Measurements from ENCODE around the gene ZBTB14. TPM values are rescaled to one million over a fixed set of nuclear protein-coding genes. Genes with fewer than 3 reads are reported as not detected.

The ZBTB14 gene
- polyA plus RNA-seq, result 10 to 100 TPM; 11.6 to 17.9 (median 14.3) TPM

- Mint-ChIP-seq H3K4me3 (peak within 1 kb of the TSS; percentile 94 to 98 (median 95)), H3K36me3 (peaks cover 13 to 17% (median 15%) of the 10 kb centered on the region in 3 donors), H3K9me3 (no peaks in the 10 kb centered on the region), H3K27ac (peak within 1 kb of the TSS; percentile 95 to 98 (median 97)), H3K4me1 (peaks cover 36 to 52% of the 10 kb centered on the region in 2 donors), H3K27me3 (ENCODE audit: low read depth in 3 of 3) (peaks cover 19 to 24% (median 20%) of the 10 kb centered on the region in 3 donors)
- DNase-seq, result peak; percentile 79 to 84 (median 83)
Observed at GRCh38 chr18:5295231-5295920, at the start of gene ZBTB14. TSS of gene ZBTB14 (minus strand) at chr18:5295726. CDS start at chr18:5293246, 2,480 bp downstream.

GRCh38 chr18:5339202-5339834 lies 43.8 kb upstream of the ZBTB14 start:
- Mint-ChIP-seq H3K27ac (no peak overlapping the region), H3K36me3 (peaks cover 0 to 13% (median 6%) of the 10 kb centered on the region in 3 donors), H3K27me3 (ENCODE audit: low read depth in 3 of 3) (peaks cover 0 to 6% (median 0%) of the 10 kb centered on the region in 3 donors), H3K4me3 (no peak overlapping the region), H3K9me3 (peaks cover 3 to 29% (median 6%) of the 10 kb centered on the region in 6 donors), H3K4me1 (no peaks in the 10 kb centered on the region)
- no peak for DNase-seq

GRCh38 chr18:5334456-5335075 lies 39.0 kb upstream of the ZBTB14 start:
- Mint-ChIP-seq H3K4me1 (no peaks in the 10 kb centered on the region), H3K9me3 (peaks cover 0 to 16% (median 4%) of the 10 kb centered on the region in 6 donors), H3K4me3 (no peak overlapping the region), H3K36me3 (peaks cover 0 to 4% (median 0%) of the 10 kb centered on the region in 3 donors), H3K27me3 (ENCODE audit: low read depth in 3 of 3) (peaks cover 0 to 2% (median 0%) of the 10 kb centered on the region in 3 donors), H3K27ac (no peak overlapping the region)
- no peak for DNase-seq

- H3K36me3 Mint-ChIP-seq, result peaks cover 44 to 53% (median 49%) of the 10 kb centered on the region in 3 donors
- peaks cover 0 to 5% (median 0%) of the 10 kb centered on the region in 6 donors for H3K9me3 Mint-ChIP-seq
- no peak overlapping the region for H3K27ac Mint-ChIP-seq
Observed at GRCh38 chr18:5318061-5318700, 22.7 kb upstream of the ZBTB14 start.

GRCh38 chr18:5317186-5317585 lies 21.7 kb upstream of the ZBTB14 start:
- Mint-ChIP-seq H3K36me3 (peaks cover 35 to 44% (median 43%) of the 10 kb centered on the region in 3 donors), H3K9me3 (no peaks in the 10 kb centered on the region), H3K4me1 (no peaks in the 10 kb centered on the region), H3K4me3 (no peak overlapping the region), H3K27ac (no peak overlapping the region), H3K27me3 (ENCODE audit: low read depth in 3 of 3) (no peaks in the 10 kb centered on the region)
- no peak for DNase-seq

More at GRCh38 chr18:5318061-5318700, 22.7 kb upstream of the ZBTB14 start:
- no peaks in the 10 kb centered on the region for H3K4me1 Mint-ChIP-seq
- no peak overlapping the region for H3K4me3 Mint-ChIP-seq
- no peak for DNase-seq
- H3K27me3 Mint-ChIP-seq (ENCODE audit: low read depth in 3 of 3), result no peaks in the 10 kb centered on the region

GRCh38 chr18:5315838-5316237 lies 20.3 kb upstream of the ZBTB14 start:
- DNase-seq, result no peak
- no peak overlapping the region for H3K27ac Mint-ChIP-seq
- H3K4me1 Mint-ChIP-seq, result peaks cover 7 to 11% of the 10 kb centered on the region in 2 donors
- no peaks in the 10 kb centered on the region for H3K9me3 Mint-ChIP-seq
- no peak overlapping the region for H3K4me3 Mint-ChIP-seq
- H3K27me3 Mint-ChIP-seq (ENCODE audit: low read depth in 3 of 3), result no peaks in the 10 kb centered on the region
- H3K36me3 Mint-ChIP-seq, result peaks cover 27 to 34% (median 32%) of the 10 kb centered on the region in 3 donors

GRCh38 chr18:5311301-5311989 lies 15.9 kb upstream of the ZBTB14 start:
- peaks cover 0 to 2% (median 0%) of the 10 kb centered on the region in 3 donors for H3K27me3 Mint-ChIP-seq (ENCODE audit: low read depth in 3 of 3)
- no peak for DNase-seq
- no peaks in the 10 kb centered on the region for H3K9me3 Mint-ChIP-seq
- H3K27ac Mint-ChIP-seq, result peak overlapping the region in 3 of 6 donors; percentile 11 to 32 (median 26)
- peaks cover 24 to 30% of the 10 kb centered on the region in 2 donors for H3K4me1 Mint-ChIP-seq
- peak overlapping the region in 1 of 5 donors; percentile 48 for H3K4me3 Mint-ChIP-seq
- H3K36me3 Mint-ChIP-seq, result peaks cover 0 to 4% (median 0%) of the 10 kb centered on the region in 3 donors

- Mint-ChIP-seq H3K36me3 (peaks cover 0 to 4% (median 0%) of the 10 kb centered on the region in 3 donors), H3K9me3 (no peaks in the 10 kb centered on the region)
- peak; percentile 44 to 60 (median 51) for DNase-seq
Observed at GRCh38 chr18:5309888-5310470, 14.5 kb upstream of the ZBTB14 start.

GRCh38 chr18:5305835-5306234 lies 10.3 kb upstream of the ZBTB14 start:
- Mint-ChIP-seq H3K36me3 (no peaks in the 10 kb centered on the region), H3K27me3 (ENCODE audit: low read depth in 3 of 3) (peaks cover 6 to 11% (median 8%) of the 10 kb centered on the region in 3 donors), H3K4me3 (no peak overlapping the region), H3K4me1 (peaks cover 17 to 19% of the 10 kb centered on the region in 2 donors), H3K9me3 (no peaks in the 10 kb centered on the region), H3K27ac (no peak overlapping the region)
- no peak for DNase-seq

More at GRCh38 chr18:5309888-5310470, 14.5 kb upstream of the ZBTB14 start:
- peak overlapping the region; percentile 79 to 92 (median 86) for H3K4me3 Mint-ChIP-seq
- H3K27me3 Mint-ChIP-seq (ENCODE audit: low read depth in 3 of 3), result peaks cover 0 to 2% (median 0%) of the 10 kb centered on the region in 3 donors
- H3K27ac Mint-ChIP-seq, result peak overlapping the region; percentile 89 to 97 (median 92)
- H3K4me1 Mint-ChIP-seq, result peaks cover 24 to 30% of the 10 kb centered on the region in 2 donors

GRCh38 chr18:5304232-5304631 lies 8.7 kb upstream of the ZBTB14 start:
- H3K36me3 Mint-ChIP-seq, result peaks cover 0 to under 1% (median 0%) of the 10 kb centered on the region in 3 donors
- peaks cover 8 to 12% (median 11%) of the 10 kb centered on the region in 3 donors for H3K27me3 Mint-ChIP-seq (ENCODE audit: low read depth in 3 of 3)
- DNase-seq, result no peak
- no peaks in the 10 kb centered on the region for H3K9me3 Mint-ChIP-seq
- no peak overlapping the region for H3K4me3 Mint-ChIP-seq
- no peak overlapping the region for H3K27ac Mint-ChIP-seq
- peaks cover under 1 to 3% of the 10 kb centered on the region in 2 donors for H3K4me1 Mint-ChIP-seq

GRCh38 chr18:5303636-5304035 lies 8.1 kb upstream of the ZBTB14 start:
- Mint-ChIP-seq H3K36me3 (peaks cover 0 to 5% (median 0%) of the 10 kb centered on the region in 3 donors), H3K9me3 (no peaks in the 10 kb centered on the region), H3K27ac (no peak overlapping the region), H3K4me3 (no peak overlapping the region), H3K27me3 (ENCODE audit: low read depth in 3 of 3) (peaks cover 7 to 13% (median 12%) of the 10 kb centered on the region in 3 donors), H3K4me1 (no peaks in the 10 kb centered on the region)
- DNase-seq, result no peak

- peaks cover 8 to 16% (median 13%) of the 10 kb centered on the region in 3 donors for H3K27me3 Mint-ChIP-seq (ENCODE audit: low read depth in 3 of 3)
- no peaks in the 10 kb centered on the region for H3K9me3 Mint-ChIP-seq
- peaks cover 0 to 5% (median 0%) of the 10 kb centered on the region in 3 donors for H3K36me3 Mint-ChIP-seq
- peaks cover 4% of the 10 kb centered on the region in 2 donors for H3K4me1 Mint-ChIP-seq
- no peak overlapping the region for H3K4me3 Mint-ChIP-seq
- DNase-seq, result no peak
- H3K27ac Mint-ChIP-seq, result no peak overlapping the region
Observed at GRCh38 chr18:5302606-5303005, 7.1 kb upstream of the ZBTB14 start.

All from immature natural killer cell (primary cell).